Stimulated activated CD4-positive, alpha-beta T cell treated with anti-CD3 and anti-CD28 coated beads, TNF-alpha, amount 100 ng/mL, for 1 hour (primary cell): Measurements from ENCODE around the gene LENG8.

Source experiments
- DNase-seq, 3 donors: peaks; one replicate each; pipeline ENCODE4 v3.0.0-alpha.2; 2020; ENCODE audit warnings: low read depth in 3 of 3, low spot score in 1 of 3

The LENG8 gene

DNA sequence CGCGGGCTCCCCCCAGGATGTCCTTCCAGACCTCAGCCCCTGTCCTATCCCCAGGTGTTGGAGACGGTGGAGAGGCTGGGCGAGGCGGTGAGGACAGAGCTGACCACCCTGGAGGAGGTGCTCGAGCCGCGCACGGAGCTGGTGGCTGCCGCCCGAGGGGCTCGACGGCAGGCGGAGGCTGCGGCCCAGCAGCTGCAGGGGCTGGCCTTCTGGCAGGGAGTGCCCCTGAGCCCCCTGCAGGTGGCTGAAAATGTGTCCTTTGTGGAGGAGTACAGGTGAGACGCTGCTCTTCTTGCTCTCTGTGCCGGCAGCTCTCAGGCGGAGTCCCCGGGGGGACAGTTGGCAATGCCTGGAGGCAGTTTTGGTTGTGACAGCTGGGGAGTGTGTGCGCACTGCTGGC, 26.9 kb upstream of the LENG8 start:
- DNase-seq, result no peak

GRCh38 chr19:54424201-54424600, 24.8 kb upstream of the LENG8 start:
- DNase-seq, result no peak

DNA sequence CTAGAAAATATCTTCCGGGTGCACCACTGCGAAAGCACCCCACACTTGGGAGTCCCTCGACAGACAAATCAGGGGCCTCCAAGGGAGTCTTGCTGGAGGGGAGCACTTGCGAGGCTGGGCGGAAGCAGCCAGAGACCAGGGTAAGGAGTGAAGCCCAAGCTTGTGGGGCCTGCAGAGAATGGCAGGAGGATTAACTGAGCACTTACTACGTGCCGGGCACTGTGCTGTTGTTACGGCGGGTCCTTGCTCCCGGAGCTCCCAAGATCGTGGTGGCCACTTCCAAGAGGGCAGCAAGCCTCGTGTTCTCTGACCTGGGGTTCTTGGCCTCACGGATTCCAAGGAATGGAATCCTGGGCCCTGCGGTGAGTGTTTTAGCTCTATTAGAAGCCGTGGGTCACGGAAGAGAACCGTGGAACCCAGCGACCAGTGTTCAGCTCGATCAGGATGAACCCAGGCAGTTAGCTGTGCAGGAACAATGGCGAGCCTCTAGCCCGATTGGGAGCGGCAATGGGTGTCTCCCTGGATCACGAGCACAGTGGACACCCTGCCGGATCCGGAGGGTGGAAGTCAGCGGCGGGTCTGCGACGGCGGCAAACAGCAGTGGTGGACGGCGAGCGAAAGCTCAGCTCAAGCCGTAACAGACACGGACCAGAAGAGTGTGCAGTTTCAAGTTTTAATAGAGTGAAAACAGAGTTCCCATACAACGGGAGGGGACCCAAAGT, 24.2 kb upstream of the LENG8 start:
- DNase-seq, result no peak

DNA sequence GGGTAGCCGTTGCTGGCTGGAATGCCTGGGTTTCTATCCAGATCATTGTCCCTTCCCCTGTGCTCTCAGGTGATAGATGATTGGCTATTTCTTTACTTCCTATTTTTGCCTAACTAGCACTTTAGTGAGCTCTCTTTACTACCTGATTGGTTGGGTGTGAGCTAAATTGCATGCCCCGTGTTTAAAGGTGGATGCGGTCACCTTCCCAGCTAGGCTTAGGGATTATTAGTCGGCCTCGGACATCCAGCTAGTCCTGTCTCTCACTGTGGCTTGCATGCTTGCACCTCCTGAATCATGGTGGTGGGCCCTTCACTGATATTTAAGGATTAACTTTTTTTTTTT, 23.6 kb upstream of the LENG8 start:
- no peak for DNase-seq

DNA sequence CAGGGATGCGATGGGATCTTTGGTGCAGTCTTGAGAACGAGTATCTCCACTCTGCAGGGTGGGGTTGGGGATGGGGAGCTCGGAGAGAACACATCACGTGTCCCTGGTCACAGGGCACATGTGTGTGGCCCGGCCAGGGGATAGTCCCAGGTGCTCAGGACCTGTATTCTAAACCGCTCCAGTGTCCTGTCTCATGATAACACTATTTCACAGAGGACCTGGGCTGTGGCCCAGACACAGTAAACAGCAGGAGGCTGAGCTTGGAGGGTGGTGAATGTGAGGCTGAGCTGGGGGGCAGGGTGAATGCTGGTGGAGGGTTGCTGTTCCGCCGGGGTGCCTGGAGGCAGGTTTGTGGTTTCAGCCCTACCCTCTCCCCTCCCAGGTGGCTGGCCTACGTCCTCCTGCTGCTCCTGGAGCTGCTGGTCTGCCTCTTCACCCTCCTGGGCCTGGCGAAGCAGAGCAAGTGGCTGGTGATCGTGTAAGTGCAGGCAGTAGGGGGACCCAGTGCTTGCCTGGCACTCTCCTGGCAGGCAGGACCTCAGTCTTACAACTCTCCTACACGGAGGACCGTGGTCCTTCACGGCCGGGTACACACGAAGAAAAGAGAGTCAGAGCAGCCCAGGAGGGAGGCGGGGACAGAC, 22.6 kb upstream of the LENG8 start:
- no peak for DNase-seq

- DNase-seq, result no peak
These were observed 21.4 kb upstream of the LENG8 start for GRCh38 chr19:54427586-54427985.

DNA sequence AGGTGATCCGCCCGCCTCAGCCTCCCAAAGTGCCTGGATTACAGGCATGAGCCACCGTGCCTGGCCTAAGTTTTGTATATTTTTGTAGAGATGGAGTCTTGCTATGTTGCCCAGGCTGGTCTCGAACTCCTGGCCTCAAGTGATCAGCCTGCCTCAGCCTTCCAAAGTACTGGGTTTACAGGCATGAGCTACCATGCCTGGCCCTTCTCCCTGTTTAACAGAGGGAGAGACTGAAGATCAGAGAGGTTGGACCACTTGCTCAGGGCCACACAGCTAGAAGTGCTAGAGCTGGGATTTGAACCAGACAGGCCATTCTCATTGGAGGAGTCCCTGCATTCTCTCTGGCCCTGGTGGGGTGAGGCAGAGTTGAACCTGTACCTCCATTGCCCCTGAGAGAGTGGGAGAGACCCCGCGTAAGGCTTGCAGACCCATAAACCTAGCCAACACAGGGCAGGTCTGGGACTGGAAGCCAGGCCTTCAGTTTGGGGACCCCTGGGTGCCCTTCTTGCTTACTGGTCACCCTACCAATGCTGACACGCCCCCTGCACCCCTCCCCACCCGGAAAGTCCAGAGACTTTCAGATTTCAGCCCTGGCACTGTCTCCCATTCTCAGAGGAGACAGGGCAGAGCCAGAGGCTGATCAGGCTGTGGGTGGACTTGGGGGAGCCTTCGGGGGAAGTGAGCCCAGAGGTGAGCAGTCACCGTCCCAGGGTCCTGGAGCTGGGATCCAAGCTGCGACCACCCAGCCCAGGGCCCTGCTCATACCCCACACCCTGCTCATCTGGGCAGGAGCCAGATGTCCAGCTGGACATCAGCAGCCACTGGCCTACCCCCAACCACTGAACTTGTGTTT, 20.4 kb upstream of the LENG8 start:
- DNase-seq, result no peak

GRCh38 chr19:54429176-54429495, 19.9 kb upstream of the LENG8 start:
- no peak for DNase-seq

DNA sequence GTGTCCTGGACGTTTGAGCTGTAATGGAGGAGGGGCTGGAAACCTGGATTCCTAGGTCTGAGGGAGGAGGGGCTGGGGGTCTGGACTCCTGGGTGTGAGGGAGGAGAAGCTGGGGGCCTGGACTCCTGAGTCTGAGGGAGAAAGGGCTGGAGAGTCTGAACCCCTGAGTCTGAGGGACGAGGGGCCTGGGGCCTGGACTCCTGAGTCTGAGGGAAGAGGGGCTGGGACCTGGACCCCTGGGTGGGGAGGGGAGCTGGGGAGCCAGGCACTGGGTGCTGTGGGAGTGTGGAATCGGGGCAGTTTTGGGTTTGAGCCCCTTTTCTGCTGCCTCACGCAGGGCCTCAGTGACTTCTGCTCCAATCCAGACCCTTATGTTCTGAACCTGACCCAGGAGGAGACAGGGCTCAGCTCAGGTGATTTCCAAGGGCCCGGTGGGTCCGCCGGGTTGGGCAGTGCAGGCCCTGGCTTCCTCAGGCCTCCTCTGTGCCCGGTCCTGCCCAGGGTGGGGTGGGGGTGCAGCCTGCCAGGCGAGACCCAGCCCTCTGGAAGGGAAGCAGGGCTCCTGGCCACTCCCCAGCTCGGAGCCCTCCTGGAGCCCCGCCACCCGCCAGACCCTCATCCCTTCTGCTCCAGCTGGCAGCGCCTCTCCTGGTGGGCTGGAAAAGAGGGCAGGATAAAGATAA, 19.3 kb upstream of the LENG8 start:
- no peak for DNase-seq

GRCh38 chr19:54430306-54431254, 18.4 kb upstream of the LENG8 start:
- DNase-seq, result peak in 1 of 3 donors; percentile 29

- no peak for DNase-seq
These were observed 17.7 kb upstream of the LENG8 start for GRCh38 chr19:54431255-54431838.

DNA sequence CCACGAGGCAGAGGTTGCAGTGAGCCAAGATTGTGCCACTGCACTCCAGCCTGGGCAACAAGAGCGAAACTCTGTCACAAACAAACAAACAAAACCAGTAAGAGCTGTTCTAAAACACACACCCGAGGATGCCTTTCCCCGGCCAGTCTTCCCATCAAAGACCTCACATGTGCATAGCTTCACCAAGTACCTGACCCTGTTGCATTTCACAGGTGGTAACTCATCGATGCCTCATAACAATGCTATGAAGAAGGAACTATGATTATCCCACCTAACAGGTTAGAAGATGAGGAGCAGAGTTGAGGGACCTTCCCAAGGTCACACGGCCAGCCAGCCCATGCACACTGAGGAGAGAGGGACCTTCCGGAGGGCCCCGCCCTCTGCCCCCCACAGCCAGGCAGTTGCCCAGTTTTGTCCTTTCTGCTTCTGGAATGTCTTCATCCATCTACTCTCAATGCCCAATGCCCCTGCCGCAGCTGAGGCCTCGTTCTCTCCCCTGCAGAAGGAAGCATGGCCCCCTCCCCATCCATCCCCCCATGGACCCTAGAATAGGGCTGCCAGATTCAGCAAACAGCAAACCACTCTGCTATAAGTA, 16.8 kb upstream of the LENG8 start:
- DNase-seq, result no peak

DNA sequence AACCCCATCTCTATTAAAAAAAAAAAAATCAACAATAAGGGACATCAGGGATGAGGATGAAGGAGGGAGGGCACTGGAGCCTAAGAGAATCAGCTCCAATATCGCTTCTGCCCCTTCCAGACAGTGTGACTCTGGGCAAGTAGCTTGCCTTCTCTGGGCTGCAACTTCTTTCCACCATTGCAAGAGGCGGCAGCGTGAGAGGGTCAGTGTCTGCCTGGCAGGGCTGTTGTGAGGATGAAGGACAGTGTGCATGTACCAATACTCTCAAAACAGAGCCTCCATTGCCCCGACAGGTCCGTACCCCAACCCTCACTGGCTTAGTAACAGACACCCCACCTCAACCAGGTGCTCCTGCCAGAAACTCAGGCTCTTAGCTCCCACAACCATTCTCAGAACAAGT, 15.3 kb upstream of the LENG8 start:
- DNase-seq, result no peak

GRCh38 chr19:54434112-54434872, 14.7 kb upstream of the LENG8 start:
- no peak for DNase-seq

GRCh38 chr19:54434873-54435214, 14.2 kb upstream of the LENG8 start:
- DNase-seq, result no peak

- no peak for DNase-seq
These were observed 13.4 kb upstream of the LENG8 start for GRCh38 chr19:54435551-54436016.

DNA sequence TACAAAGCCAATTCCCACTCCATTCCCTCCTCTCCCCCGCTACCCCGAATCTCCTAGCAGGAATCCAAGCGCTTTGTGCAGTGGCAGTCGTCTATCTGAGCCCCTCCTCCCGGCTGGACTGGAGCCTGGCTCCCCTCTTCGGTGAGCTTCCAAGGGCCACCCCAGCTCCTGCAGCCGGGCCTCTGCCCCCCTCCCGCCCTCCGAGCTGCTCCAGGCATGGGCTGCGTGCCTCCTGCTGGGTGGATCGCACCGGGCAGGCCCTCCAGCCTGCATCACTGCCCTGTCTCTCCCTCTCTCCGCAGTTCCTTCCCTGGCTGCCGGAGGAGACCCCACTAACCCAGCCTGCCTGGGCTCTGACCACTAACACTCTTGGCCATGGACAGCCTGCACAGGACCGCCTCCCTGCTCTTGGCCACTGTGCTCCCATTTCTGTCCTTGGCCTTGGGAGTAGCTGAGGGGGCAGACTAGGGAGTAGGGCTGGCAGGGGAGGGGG, 12.9 kb upstream of the LENG8 start:
- DNase-seq, result no peak

- DNase-seq, result no peak
These were observed 12.3 kb upstream of the LENG8 start for GRCh38 chr19:54436628-54437252.
